Vagina (tissue), 2 donors: ENCODE data around the gene TNFRSF6B. TPM values are rescaled to one million over a fixed set of nuclear protein-coding genes. Genes with fewer than 3 reads are reported as not detected.

ENCODE experiments used
- DNase-seq, 2 donors: peaks; one replicate each; pipeline ENCODE4 v3.0.0-alpha.2; 2017; ENCODE audit errors: extremely low spot score in 2 of 2
- H3K27ac ChIP-seq: fragments of 200-600 bp; sonication (generic); one replicate; pipeline ENCODE4 v1.5.1; 2019
- H3K27me3 ChIP-seq: fragments of 200-600 bp; sonication (generic); one replicate; pipeline ENCODE4 v1.5.1; 2019
- H3K36me3 ChIP-seq, 2 donors: fragments of 200-600 bp; sonication (generic); one replicate each; pipeline ENCODE4 v1.5.1; 2017 to 2019
- H3K4me1 ChIP-seq: fragments of 200-600 bp; sonication (generic); one replicate; pipeline ENCODE4 v1.5.1; 2019
- H3K4me3 ChIP-seq, 2 donors: fragments of 200-600 bp; sonication (generic); 1 replicate in 1 of 2; 2 replicates in 1 of 2; pipeline ENCODE4 v1.5.1; 2016 to 2019
- H3K9me3 ChIP-seq: fragments of 200-600 bp; sonication (generic); one replicate; pipeline ENCODE4 v1.5.1; 2019
- POLR2A ChIP-seq, 2 donors: fragments of 450-650 bp; IDR thresholded peaks; one replicate each; pipeline ENCODE4 v1.6.1; 2017; ENCODE audit warnings: antibody characterized with exemption in 2 of 2, mild to moderate bottlenecking in 2 of 2, moderate library complexity in 2 of 2
- POLR2AphosphoS5 ChIP-seq, 2 donors: sonication (generic); formaldehyde crosslinking; IDR thresholded peaks; one replicate each; pipeline ENCODE4 v1.9.0; 2017; ENCODE audit warnings: antibody characterized with exemption in 2 of 2, mild to moderate bottlenecking in 2 of 2, low read depth in 1 of 2; ENCODE audit not compliant: insufficient read depth in 1 of 2
- intact Hi-C: fragments of 100-400 bp; cut with DNase I; formaldehyde crosslinking; loops from one replicate; pipeline ENCODE4 v1.15.1; 2023
- total RNA-seq: library from RNA; depleted of rRNA; stranded (reverse); fragments of >200 nt; gene quantifications from one replicate; pipeline ENCODE4 v1.2.3, GENCODE V29; 2016
- TF ChIP-seq, protein P1 (sequence below), 3 experiments: fragments of 450-650 bp in 2 of 3; fragments of 200-600 bp in 1 of 3; sonication (generic) in 1 of 3; IDR thresholded peaks; one replicate each; pipeline ENCODE4 v1.5.1; 2017 to 2019; ENCODE audit warnings: antibody characterized with exemption in 3 of 3, mild to moderate bottlenecking in 2 of 3, moderate library complexity in 2 of 3

The TNFRSF6B gene
- total RNA-seq, 1 donor from 2014 or later: 16.7 TPM

DNA sequence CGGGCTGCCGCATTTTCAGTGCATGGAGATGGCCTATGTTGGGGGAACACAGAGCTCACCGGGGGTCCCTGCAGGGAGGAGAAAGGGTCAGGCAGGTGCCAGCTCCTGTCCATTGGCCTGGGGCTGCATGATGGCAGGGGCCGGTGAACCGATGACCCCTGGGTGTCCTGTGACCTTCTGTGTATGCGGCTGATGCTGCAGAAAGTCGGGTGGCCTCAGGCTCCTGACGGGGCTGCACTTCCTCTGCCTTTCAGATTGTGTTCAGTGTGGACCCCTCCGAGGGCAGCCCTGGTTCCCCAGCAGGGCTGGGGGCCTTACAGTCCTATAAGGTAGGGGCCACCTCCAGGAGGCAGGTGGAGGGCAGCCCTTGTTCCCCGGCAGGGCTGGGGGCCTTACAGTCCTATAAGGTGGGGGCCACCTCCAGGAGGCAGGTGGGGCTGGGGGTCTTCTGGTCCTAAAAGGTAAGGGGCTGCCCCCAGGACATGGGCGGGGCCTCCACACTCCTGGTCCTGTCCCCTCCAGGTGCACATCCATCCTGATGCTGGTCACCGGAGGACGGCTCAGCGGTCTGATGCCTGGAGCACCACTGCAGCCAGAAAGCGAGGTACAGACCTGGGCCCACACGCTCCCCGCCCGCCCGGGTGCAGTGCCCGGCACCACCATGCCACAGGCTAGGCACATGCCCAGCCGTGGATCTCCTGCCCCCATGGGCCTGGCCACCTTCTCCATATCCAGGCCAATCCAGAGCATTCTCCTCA is 11.0 kb upstream of the TNFRSF6B start:
- H3K27ac ChIP-seq: peak overlapping the region; percentile 84

DNA sequence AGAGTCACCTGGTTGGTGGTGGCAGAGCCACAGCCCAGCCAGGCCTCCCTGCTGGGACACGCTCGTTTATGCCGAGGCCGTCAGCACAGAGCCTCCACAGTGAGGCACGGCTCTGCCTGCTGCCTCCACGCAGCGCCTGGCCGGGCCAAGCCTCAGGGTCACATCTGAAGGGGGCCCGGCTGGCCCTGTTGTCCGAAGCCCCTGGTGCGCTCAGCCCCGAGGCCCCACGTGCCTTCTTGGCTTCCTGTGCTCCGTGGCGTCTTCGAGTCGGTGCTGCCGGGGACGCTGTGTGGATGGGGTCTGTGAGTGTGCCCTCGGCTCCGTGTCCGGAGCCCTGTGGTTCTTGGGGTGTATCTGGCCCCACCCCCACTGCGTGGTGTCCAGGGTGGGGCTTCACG is 10.4 kb upstream of the TNFRSF6B start:
- H3K36me3 ChIP-seq: no peaks in the 10 kb centered on the region
- DNase-seq: no peak
- no peaks in the 10 kb centered on the region for H3K27me3 ChIP-seq
- H3K4me1 ChIP-seq: peaks cover 49% of the 10 kb centered on the region
- intact Hi-C loops: no loop called here
- H3K9me3 ChIP-seq: no peaks in the 10 kb centered on the region
- H3K4me3 ChIP-seq: no peak overlapping the region
- TF ChIP-seq POLR2AphosphoS5 (IDR thresholded peaks at IDR 0.05; ENCODE audit: insufficient read depth in 1 of 2, low read depth in 1 of 2) (no peak), POLR2A (IDR thresholded peaks at IDR 0.05) (no peak)
- TF ChIP-seq, protein P1, sequence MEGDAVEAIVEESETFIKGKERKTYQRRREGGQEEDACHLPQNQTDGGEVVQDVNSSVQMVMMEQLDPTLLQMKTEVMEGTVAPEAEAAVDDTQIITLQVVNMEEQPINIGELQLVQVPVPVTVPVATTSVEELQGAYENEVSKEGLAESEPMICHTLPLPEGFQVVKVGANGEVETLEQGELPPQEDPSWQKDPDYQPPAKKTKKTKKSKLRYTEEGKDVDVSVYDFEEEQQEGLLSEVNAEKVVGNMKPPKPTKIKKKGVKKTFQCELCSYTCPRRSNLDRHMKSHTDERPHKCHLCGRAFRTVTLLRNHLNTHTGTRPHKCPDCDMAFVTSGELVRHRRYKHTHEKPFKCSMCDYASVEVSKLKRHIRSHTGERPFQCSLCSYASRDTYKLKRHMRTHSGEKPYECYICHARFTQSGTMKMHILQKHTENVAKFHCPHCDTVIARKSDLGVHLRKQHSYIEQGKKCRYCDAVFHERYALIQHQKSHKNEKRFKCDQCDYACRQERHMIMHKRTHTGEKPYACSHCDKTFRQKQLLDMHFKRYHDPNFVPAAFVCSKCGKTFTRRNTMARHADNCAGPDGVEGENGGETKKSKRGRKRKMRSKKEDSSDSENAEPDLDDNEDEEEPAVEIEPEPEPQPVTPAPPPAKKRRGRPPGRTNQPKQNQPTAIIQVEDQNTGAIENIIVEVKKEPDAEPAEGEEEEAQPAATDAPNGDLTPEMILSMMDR (IDR thresholded peaks at IDR 0.05): no peak
- peak overlapping the region; percentile 84 for H3K27ac ChIP-seq

More for the DNA sequence above, 11.0 kb upstream of the TNFRSF6B start:
- no peak for TF ChIP-seq POLR2A (IDR thresholded peaks at IDR 0.05)
- TF ChIP-seq, protein P1 (IDR thresholded peaks at IDR 0.05): no peak
- no peak for TF ChIP-seq POLR2AphosphoS5 (IDR thresholded peaks at IDR 0.05; ENCODE audit: insufficient read depth in 1 of 2, low read depth in 1 of 2)
- Histone ChIP-seq H3K36me3 (peaks cover 0 to under 1% of the 10 kb centered on the region in 2 donors), H3K4me1 (peaks cover 50% of the 10 kb centered on the region), H3K9me3 (no peaks in the 10 kb centered on the region), H3K4me3 (no peak overlapping the region), H3K27me3 (no peaks in the 10 kb centered on the region)
- DNase-seq: no peak
- intact Hi-C loops: no loop called here

DNA sequence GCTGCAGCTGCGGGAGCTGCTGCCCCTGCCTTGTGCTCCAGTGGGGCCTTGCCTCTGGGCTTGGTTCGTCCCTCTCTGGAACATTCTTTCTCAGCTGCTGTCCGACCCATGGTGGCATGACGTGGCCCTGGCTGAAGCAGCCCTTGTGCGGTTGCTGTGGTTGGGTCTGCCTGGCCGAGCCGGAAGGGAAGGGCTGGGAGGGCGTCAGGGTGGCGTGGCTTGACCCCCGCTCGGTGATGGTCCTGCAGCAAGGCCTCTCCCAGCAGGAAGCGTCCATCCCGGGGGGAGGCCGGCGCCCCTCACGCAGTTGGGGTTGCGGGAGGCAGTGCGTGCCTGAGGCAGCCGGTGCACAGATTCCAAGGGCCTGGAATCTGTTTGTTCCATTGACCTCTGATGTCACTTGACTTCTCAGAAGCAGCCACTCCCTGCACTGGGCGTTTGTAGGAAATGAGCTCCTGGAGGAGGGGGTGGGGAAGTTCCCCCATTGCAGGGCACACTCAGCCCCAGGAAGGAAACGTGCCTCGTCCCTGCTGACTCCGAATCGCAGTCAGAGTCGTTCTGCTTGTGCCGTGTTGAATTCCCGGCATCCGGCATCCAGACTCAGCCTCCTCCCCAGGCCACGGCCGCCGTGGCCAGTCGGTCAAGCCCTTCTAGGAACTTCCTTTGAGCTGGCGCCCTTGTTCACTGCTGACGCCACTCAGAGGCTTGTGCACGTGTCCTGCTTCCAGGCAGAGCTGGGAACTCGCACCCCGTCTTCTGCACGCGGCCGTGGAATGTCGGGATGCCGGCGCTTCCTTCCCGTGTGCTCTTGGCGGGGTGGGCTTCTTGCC is 9.7 kb upstream of the TNFRSF6B start:
- peak; percentile 54 to 80 for TF ChIP-seq POLR2AphosphoS5 (IDR thresholded peaks at IDR 0.05; ENCODE audit: insufficient read depth in 1 of 2, low read depth in 1 of 2)
- TF ChIP-seq POLR2A (IDR thresholded peaks at IDR 0.05): no peak
- H3K36me3 ChIP-seq: no peaks in the 10 kb centered on the region
- no peak for DNase-seq
- no peaks in the 10 kb centered on the region for H3K9me3 ChIP-seq
- peaks cover 43% of the 10 kb centered on the region for H3K4me1 ChIP-seq
- intact Hi-C loops: no loop called here
- peak overlapping the region; percentile 84 for H3K27ac ChIP-seq
- no peak overlapping the region for H3K4me3 ChIP-seq
- no peaks in the 10 kb centered on the region for H3K27me3 ChIP-seq

DNA sequence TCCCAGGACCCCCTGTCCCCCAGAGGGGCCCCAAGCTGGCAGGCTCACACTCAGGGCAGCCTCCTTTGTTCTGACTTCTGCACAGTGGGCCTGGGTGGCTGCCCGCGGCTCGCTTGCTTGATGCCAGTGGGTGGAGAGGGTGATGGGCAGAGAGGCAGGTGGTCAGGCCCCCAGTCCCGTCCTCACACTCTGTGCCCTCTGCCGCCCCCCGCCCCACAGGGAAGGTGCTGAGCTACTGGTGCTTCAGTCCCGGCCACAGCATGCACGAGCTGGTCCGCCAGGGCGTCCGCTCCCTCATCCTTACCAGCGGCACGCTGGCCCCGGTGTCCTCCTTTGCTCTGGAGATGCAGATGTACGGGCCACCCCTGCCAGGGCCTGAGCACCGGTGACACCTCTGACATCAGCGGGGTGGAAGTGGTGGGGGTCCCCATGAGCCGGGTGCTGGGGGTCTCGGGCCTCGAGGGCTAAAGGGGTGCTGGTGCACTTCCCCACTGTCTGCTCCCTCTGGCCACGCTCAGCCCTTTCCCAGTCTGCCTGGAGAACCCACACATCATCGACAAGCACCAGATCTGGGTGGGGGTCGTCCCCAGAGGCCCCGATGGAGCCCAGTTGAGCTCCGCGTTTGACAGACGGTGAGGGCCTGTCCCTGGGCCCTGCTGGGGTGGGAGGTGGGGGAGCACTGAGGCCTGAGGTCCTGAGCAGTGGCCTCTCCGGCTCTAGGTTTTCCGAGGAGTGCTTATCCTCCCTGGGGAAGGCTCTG is 8.9 kb upstream of the TNFRSF6B start:
- Histone ChIP-seq H3K27me3 (no peaks in the 10 kb centered on the region), H3K27ac (peak overlapping the region; percentile 84), H3K36me3 (no peaks in the 10 kb centered on the region), H3K4me3 (no peak overlapping the region), H3K9me3 (no peaks in the 10 kb centered on the region), H3K4me1 (peaks cover 36% of the 10 kb centered on the region)
- intact Hi-C loops: no loop called here
- no peak for DNase-seq
- TF ChIP-seq, protein P1 (IDR thresholded peaks at IDR 0.05): no peak
- TF ChIP-seq POLR2A (IDR thresholded peaks at IDR 0.05): no peak
- no peak for TF ChIP-seq POLR2AphosphoS5 (IDR thresholded peaks at IDR 0.05; ENCODE audit: insufficient read depth in 1 of 2, low read depth in 1 of 2)
